ENCODE results near the gene FBXW5. TPM values are rescaled to one million over a fixed set of nuclear protein-coding genes. Genes with fewer than 3 reads are reported as not detected.

The FBXW5 gene
- total and polyA plus RNA-seq, 10 of the 15 experiments (the other 5 are each of a cell fraction or from before 2014, with no cell fraction given), result 0.21 to 97.3 (median 44.5) TPM

DNA sequence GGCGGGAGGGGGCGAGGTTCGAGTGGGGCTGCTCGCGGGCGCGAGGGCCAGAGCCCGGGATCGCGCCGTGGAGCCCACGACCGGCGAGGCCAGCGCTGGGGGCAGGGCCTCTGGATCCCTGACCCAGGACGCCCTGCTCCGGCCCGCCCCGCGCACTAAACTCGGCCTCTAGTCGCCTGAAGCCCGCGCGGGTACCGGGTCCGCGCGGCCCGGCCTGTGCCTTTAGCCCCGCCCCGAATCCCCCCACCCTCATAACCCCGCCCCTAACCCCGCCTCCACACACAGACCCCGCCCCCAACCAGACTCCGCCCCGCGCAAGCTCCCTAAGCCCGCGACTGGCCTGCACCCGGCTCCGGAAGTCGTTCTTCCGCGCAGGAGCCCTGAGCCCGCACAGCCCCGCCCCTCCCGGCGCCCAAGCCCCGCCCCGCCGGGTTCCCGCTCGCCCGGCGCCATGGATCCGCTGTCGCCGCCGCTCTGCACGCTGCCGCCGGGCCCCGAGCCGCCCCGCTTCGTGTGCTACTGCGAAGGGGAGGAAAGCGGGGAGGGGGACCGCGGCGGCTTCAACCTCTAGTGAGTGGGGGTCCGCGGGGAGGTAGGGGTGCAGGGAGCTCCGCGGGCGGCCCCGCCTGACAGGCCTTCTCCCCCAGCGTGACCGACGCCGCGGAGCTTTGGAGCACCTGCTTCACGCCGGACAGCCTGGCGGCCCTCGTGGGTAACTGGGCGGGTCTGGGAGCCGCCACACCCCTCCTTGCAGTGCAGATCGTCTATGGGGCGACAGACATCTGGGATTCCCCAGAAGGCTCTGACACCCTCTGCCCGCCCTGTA, 47.7 kb upstream of the FBXW5 start, which contains the start of gene PAXX (continued):
- no peak for TF ChIP-seq STAT1 (conservative IDR thresholded peaks at IDR 0.05)
- TF ChIP-seq USF1 (IDR thresholded peaks at IDR 0.05; ENCODE audit: borderline replicate concordance, extremely low read length, insufficient read depth, low read depth, low read length), result no peak
- TF ChIP-seq, protein P1, sequence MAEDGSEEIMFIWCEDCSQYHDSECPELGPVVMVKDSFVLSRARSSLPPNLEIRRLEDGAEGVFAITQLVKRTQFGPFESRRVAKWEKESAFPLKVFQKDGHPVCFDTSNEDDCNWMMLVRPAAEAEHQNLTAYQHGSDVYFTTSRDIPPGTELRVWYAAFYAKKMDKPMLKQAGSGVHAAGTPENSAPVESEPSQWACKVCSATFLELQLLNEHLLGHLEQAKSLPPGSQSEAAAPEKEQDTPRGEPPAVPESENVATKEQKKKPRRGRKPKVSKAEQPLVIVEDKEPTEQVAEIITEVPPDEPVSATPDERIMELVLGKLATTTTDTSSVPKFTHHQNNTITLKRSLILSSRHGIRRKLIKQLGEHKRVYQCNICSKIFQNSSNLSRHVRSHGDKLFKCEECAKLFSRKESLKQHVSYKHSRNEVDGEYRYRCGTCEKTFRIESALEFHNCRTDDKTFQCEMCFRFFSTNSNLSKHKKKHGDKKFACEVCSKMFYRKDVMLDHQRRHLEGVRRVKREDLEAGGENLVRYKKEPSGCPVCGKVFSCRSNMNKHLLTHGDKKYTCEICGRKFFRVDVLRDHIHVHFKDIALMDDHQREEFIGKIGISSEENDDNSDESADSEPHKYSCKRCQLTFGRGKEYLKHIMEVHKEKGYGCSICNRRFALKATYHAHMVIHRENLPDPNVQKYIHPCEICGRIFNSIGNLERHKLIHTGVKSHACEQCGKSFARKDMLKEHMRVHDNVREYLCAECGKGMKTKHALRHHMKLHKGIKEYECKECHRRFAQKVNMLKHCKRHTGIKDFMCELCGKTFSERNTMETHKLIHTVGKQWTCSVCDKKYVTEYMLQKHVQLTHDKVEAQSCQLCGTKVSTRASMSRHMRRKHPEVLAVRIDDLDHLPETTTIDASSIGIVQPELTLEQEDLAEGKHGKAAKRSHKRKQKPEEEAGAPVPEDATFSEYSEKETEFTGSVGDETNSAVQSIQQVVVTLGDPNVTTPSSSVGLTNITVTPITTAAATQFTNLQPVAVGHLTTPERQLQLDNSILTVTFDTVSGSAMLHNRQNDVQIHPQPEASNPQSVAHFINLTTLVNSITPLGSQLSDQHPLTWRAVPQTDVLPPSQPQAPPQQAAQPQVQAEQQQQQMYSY (CRISPR knock-in tag; IDR thresholded peaks at IDR 0.05), result no peak
- no peak for TF ChIP-seq HDAC6 (IDR thresholded peaks at IDR 0.05; ENCODE audit: unreplicated experiment)
- TF ChIP-seq NRF1 (conservative IDR thresholded peaks at IDR 0.05; ENCODE audit: low read depth, low read length), result peak; percentile 46
- no peak for TF ChIP-seq IRF3 (IDR thresholded peaks at IDR 0.05)
- peak; percentile 67 for TF ChIP-seq POLR2A (IDR thresholded peaks at IDR 0.05; ENCODE audit: low read depth, low read length)
- no peak for TF ChIP-seq PAX8 (IDR thresholded peaks at IDR 0.05)
- 0 out of 2 replicates have a peak, but pooled peaks have one; percentile 26 for TF ChIP-seq POLR2AphosphoS2 (IDR thresholded peaks at IDR 0.05; ENCODE audit: low read depth, low read length)
- no peak for TF ChIP-seq CBX5 (IDR thresholded peaks at IDR 0.05; ENCODE audit: low read depth)
- TF ChIP-seq, protein P2, sequence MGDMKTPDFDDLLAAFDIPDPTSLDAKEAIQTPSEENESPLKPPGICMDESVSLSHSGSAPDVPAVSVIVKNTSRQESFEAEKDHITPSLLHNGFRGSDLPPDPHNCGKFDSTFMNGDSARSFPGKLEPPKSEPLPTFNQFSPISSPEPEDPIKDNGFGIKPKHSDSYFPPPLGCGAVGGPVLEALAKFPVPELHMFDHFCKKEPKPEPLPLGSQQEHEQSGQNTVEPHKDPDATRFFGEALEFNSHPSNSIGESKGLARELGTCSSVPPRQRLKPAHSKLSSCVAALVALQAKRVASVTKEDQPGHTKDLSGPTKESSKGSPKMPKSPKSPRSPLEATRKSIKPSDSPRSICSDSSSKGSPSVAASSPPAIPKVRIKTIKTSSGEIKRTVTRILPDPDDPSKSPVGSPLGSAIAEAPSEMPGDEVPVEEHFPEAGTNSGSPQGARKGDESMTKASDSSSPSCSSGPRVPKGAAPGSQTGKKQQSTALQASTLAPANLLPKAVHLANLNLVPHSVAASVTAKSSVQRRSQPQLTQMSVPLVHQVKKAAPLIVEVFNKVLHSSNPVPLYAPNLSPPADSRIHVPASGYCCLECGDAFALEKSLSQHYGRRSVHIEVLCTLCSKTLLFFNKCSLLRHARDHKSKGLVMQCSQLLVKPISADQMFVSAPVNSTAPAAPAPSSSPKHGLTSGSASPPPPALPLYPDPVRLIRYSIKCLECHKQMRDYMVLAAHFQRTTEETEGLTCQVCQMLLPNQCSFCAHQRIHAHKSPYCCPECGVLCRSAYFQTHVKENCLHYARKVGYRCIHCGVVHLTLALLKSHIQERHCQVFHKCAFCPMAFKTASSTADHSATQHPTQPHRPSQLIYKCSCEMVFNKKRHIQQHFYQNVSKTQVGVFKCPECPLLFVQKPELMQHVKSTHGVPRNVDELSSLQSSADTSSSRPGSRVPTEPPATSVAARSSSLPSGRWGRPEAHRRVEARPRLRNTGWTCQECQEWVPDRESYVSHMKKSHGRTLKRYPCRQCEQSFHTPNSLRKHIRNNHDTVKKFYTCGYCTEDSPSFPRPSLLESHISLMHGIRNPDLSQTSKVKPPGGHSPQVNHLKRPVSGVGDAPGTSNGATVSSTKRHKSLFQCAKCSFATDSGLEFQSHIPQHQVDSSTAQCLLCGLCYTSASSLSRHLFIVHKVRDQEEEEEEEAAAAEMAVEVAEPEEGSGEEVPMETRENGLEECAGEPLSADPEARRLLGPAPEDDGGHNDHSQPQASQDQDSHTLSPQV (IDR thresholded peaks at IDR 0.05), result no peak
- TF ChIP-seq MEF2B (IDR thresholded peaks at IDR 0.05; ENCODE audit: partially characterized antibody, poor library complexity, severe bottlenecking), result no peak
- TF ChIP-seq MTA3 (IDR thresholded peaks at IDR 0.05; ENCODE audit: borderline replicate concordance, low read length), result no peak
- TF ChIP-seq, protein P3, sequence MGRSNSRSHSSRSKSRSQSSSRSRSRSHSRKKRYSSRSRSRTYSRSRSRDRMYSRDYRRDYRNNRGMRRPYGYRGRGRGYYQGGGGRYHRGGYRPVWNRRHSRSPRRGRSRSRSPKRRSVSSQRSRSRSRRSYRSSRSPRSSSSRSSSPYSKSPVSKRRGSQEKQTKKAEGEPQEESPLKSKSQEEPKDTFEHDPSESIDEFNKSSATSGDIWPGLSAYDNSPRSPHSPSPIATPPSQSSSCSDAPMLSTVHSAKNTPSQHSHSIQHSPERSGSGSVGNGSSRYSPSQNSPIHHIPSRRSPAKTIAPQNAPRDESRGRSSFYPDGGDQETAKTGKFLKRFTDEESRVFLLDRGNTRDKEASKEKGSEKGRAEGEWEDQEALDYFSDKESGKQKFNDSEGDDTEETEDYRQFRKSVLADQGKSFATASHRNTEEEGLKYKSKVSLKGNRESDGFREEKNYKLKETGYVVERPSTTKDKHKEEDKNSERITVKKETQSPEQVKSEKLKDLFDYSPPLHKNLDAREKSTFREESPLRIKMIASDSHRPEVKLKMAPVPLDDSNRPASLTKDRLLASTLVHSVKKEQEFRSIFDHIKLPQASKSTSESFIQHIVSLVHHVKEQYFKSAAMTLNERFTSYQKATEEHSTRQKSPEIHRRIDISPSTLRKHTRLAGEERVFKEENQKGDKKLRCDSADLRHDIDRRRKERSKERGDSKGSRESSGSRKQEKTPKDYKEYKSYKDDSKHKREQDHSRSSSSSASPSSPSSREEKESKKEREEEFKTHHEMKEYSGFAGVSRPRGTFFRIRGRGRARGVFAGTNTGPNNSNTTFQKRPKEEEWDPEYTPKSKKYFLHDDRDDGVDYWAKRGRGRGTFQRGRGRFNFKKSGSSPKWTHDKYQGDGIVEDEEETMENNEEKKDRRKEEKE (IDR thresholded peaks at IDR 0.05), result no peak
- TF ChIP-seq TCF7 (IDR thresholded peaks at IDR 0.05; ENCODE audit: borderline replicate concordance), result no peak
- peak; percentile 68; the same call in 1 of the 2 replicates for TF ChIP-seq BACH1 (IDR thresholded peaks at IDR 0.05; ENCODE audit: borderline replicate concordance)
